Psoas muscle (tissue), 8 donors: ENCODE measurements around the gene TUBB1. TPM values are rescaled to one million over a fixed set of nuclear protein-coding genes. Genes with fewer than 3 reads are reported as not detected.

Experiments
- ATAC-seq, 4 donors: fragments of 200-7000 bp; cut with Tn5 transposase; one replicate each; pipeline ENCODE4 v1.9.1; 2020; ENCODE audit warnings: moderate library complexity in 3 of 4, mild to moderate bottlenecking in 2 of 4
- DNase-seq, 2 donors: peaks; one replicate each; pipeline ENCODE4 v3.0.0-alpha.2; 2020
- H3K27ac ChIP-seq: fragments of 200-600 bp; one replicate; pipeline ENCODE4 v1.8.0; 2022
- H3K27me3 ChIP-seq, 3 donors: fragments of 200-600 bp in 1 of 3; one replicate each; pipeline versions ENCODE4 v1.6.1 to v1.8.0; 2013 to 2022; ENCODE audit warnings: low read length in 2 of 3, mild to moderate bottlenecking in 2 of 3, moderate library complexity in 1 of 3; ENCODE audit not compliant: insufficient read depth in 3 of 3
- H3K36me3 ChIP-seq, 2 donors: fragments of 200-600 bp in 1 of 2; one replicate each; pipeline versions ENCODE4 v1.6.1 to v1.8.0; 2013 to 2022; ENCODE audit warnings: low read depth in 1 of 2, mild to moderate bottlenecking in 1 of 2, moderate library complexity in 1 of 2; ENCODE audit not compliant: insufficient read depth in 1 of 2
- H3K4me1 ChIP-seq: fragments of 200-600 bp; one replicate; pipeline ENCODE4 v1.8.0; 2022
- H3K4me3 ChIP-seq: fragments of 200-600 bp; one replicate; pipeline ENCODE4 v1.8.0; 2022; ENCODE audit warnings: mild to moderate bottlenecking
- H3K9me3 ChIP-seq: fragments of 200-600 bp; one replicate; pipeline ENCODE4 v1.8.0; 2022
- CTCF ChIP-seq: fragments of 200-600 bp; IDR thresholded peaks from one replicate; pipeline ENCODE4 v1.8.0; 2022; ENCODE audit warnings: antibody characterized with exemption
- WGBS, 3 donors: extraction: QIAGEN DNeasy Blood & Tissue Kit; methylation state at CpG; one replicate each; pipeline versions ENCODE4 v1.1.6 to v1.1.7; 2013; 5-methylcytosine and 5-hydroxymethylcytosine counted together
- intact Hi-C, 2 donors: fragments of 100-400 bp; cut with DNase I; formaldehyde crosslinking; loops; one replicate each; pipeline versions ENCODE4 v1.11.0 to v1.14.2; 2022
- long read RNA-seq, 2 donors: library from polyadenylated mRNA; unstranded; transcript quantifications; one replicate each; pipeline ENCODE4 v2.0.0, GENCODE V29; 2021
- polyA plus RNA-seq, 3 donors: library from polyadenylated mRNA; stranded (reverse); fragments of 200-250 nt; gene quantifications; one replicate each; pipeline ENCODE4 v1.2.3, GENCODE V29; 2013
- total RNA-seq, 4 donors: library from RNA; stranded (reverse); fragmentation: NEBNext Ultra II Directional in 2 of 4; extraction: Animal tissue kit (Norgen Biotek cat#: 25700) in 2 of 4; gene quantifications; one replicate each; pipeline versions ENCODE4 v1.2.1 to v1.2.4, GENCODE V29; 2021 to 2023
- donor health status: healthy with polysubstance abuse.
- donor health status: DM: no; HTN: no; CAD: no; lungs with moderate emphysema.
- donor health status: Bipolar disorder and iron deficiency.
- donor health status: healthy.
- donor health status: DM: yes; HTN: yes; CAD: no.
- donor health status: DM: no; HTN: no; CAD: no.
- donor health status: DM: no; HTN: no; CAD: no.
- donor health status: DM: yes; HTN: yes; CAD: no.

Gene TUBB1
- total RNA-seq: under 1 TPM; 0.08 to 0.32 (median 0.19) TPM
- polyA plus RNA-seq: under 1 TPM in 2 of 3 donors, not detected in 1; 0.03 to 0.05 TPM
- long read RNA-seq, donor 1: 0 reads
- long read RNA-seq, donor 2: 0 reads

DNA sequence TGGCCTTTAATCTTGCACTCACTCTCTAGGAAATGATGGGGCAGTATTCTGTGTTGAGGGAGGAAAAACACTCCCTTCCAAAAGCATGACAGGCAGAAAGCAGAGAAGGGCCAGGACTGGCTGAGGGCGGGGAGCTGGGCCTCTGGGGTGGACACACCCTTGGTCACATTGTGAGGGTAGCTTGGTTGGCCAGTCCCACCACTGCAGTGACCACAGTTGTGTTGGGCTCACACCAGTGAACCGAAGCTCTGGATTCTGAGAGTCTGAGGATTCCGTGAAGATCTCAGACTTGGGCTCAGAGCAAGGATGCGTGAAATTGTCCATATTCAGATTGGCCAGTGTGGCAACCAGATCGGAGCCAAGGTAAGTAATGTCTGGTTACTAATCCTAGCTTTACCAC lies at the start of gene TUBB1:
Gene TUBB1 (plus strand): TSS at position 213 of the 400 bp plus-strand sequence. CDS start 94 bp downstream, at position 307.
- no peak for TF ChIP-seq CTCF
- 76 to 92% (median 80%) methylated on average over 5 of the region's 5 CpGs for WGBS, 3 donors
- no peak for ATAC-seq

GRCh38 chr20:58969439-58969838 lies 49.8 kb upstream of the TUBB1 start:
- DNase-seq (no peak), ATAC-seq (no peak)
- 67 to 71% (median 67%) methylated on average over 2 of the region's 2 CpGs for WGBS, 3 donors
- H3K4me1 ChIP-seq: no peaks in the 10 kb centered on the region
- intact Hi-C loops: no loop called here
- H3K4me3 ChIP-seq: no peak overlapping the region
- TF ChIP-seq CTCF: no peak
- H3K27me3 ChIP-seq: no peaks in the 10 kb centered on the region
- peaks cover 11% of the 10 kb centered on the region for H3K9me3 ChIP-seq
- H3K36me3 ChIP-seq: no peaks in the 10 kb centered on the region
- H3K27ac ChIP-seq: no peak overlapping the region

More for the DNA sequence above, at the start of gene TUBB1:
- Histone ChIP-seq H3K27ac (no peak within 1 kb of the TSS), H3K36me3 (peaks cover 2 to 21% of the 10 kb centered on the region in 2 donors), H3K9me3 (no peaks in the 10 kb centered on the region), H3K4me1 (no peaks in the 10 kb centered on the region), H3K4me3 (no peak within 1 kb of the TSS), H3K27me3 (no peaks in the 10 kb centered on the region)
- DNase-seq: no peak
- intact Hi-C loops: no loop called here

DNA sequence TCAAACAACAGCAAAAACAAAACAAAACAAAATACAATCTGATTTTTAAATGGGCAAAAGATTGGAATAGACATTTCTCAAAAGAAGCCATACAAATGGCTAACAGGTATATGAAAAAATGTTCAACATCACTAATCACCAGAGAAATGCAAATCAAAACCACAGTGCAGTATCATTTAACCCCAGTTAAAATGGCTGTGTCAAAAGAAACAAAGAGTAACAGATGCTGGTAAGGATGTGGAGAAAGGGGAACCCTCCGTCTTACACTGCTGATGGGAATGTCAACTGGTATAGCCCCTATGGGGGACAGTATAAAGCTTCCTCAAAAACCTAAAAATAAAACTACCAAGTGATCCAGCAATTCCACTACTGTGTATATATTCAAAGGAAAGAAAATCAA lies 49.1 kb upstream of the TUBB1 start:
- Histone ChIP-seq H3K36me3 (no peaks in the 10 kb centered on the region), H3K27me3 (no peaks in the 10 kb centered on the region), H3K27ac (no peak overlapping the region), H3K4me3 (no peak overlapping the region), H3K4me1 (no peaks in the 10 kb centered on the region), H3K9me3 (peaks cover 11% of the 10 kb centered on the region)
- no peak for TF ChIP-seq CTCF
- ATAC-seq: no peak
- DNase-seq: no peak
- intact Hi-C loops: no loop called here
- 71 to 78% (median 72%) methylated on average over 1 of the region's 1 CpG for WGBS, 3 donors

GRCh38 chr20:58971429-58971828 lies 47.8 kb upstream of the TUBB1 start:
- H3K36me3 ChIP-seq: no peaks in the 10 kb centered on the region
- TF ChIP-seq CTCF: no peak
- H3K4me1 ChIP-seq: no peaks in the 10 kb centered on the region
- no peak overlapping the region for H3K4me3 ChIP-seq
- no peak for ATAC-seq
- 81 to 82% (median 81%) methylated on average over 6 of the region's 6 CpGs for WGBS, 3 donors
- intact Hi-C loops: no loop called here
- H3K9me3 ChIP-seq: peaks cover 15% of the 10 kb centered on the region
- no peak for DNase-seq
- H3K27me3 ChIP-seq: no peaks in the 10 kb centered on the region
- H3K27ac ChIP-seq: no peak overlapping the region

DNA sequence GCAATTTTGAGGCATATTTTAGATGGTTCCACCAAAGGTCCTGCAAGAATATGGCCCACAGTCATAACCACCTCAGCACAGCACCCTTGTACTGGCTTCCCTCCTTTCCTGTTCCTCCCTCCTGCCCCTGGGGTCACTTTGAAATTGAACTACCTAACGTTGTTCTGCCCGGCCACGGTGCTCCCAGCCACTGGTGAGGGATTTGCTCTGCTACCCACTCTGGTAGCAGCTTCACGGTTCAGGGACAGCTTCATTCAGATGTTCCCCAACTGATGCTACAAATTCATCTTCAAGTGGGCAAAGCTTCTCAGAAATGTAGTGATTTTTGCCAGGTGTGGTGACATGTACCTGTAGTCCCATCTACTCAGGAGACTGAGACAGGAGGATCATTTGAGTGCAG lies 46.0 kb upstream of the TUBB1 start:
- peaks cover 15% of the 10 kb centered on the region for H3K9me3 ChIP-seq
- whole genome bisulfite sequencing, 3 donors: 73 to 77% (median 73%) methylated on average over 4 of the region's 4 CpGs
- intact Hi-C loops: no loop called here

More for the DNA sequence above, 46.0 kb upstream of the TUBB1 start:
- no peaks in the 10 kb centered on the region for H3K4me1 ChIP-seq
- TF ChIP-seq CTCF: no peak
- H3K4me3 ChIP-seq: no peak overlapping the region
- no peaks in the 10 kb centered on the region for H3K36me3 ChIP-seq
- no peaks in the 10 kb centered on the region for H3K27me3 ChIP-seq
- ATAC-seq (no peak), DNase-seq (no peak)
- H3K27ac ChIP-seq: no peak overlapping the region
